HTERT RPE-1 (cell line): Measurements from ENCODE around the gene PNMA8A.

Source experiments
- in situ Hi-C: fragments of 300-500 bp; cut with MboI; formaldehyde crosslinking; loops from 4 replicates; pipeline ENCODE4 v1.14.3; 2020; ENCODE audit warnings: low sequenced_read_pairs

Gene PNMA8A

GRCh38 chr19:46492841-46493235, 21.5 kb upstream of the PNMA8A start:
- in situ Hi-C loops: no loop called here

- in situ Hi-C loops: no loop called here
These were observed 20.8 kb upstream of the PNMA8A start for GRCh38 chr19:46491975-46492682.

GRCh38 chr19:46490774-46491173, 19.4 kb upstream of the PNMA8A start:
- in situ Hi-C loops: no loop called here

- in situ Hi-C loops: no loop called here
These were observed 18.3 kb upstream of the PNMA8A start for GRCh38 chr19:46489445-46490272.

- in situ Hi-C loops: no loop called here
These were observed 17.2 kb upstream of the PNMA8A start for GRCh38 chr19:46488551-46488950.

- in situ Hi-C loops: no loop called here
These were observed 16.6 kb upstream of the PNMA8A start for GRCh38 chr19:46487802-46488445.

- in situ Hi-C loops: no loop called here
These were observed 15.9 kb upstream of the PNMA8A start for GRCh38 chr19:46487178-46487801.

- in situ Hi-C loops: no loop called here
These were observed 15.0 kb upstream of the PNMA8A start for GRCh38 chr19:46486358-46486757.

- in situ Hi-C loops: no loop called here
These were observed 13.3 kb upstream of the PNMA8A start for GRCh38 chr19:46484656-46485055.

- in situ Hi-C loops: no loop called here
These were observed 11.3 kb upstream of the PNMA8A start for GRCh38 chr19:46482631-46483030.

GRCh38 chr19:46481947-46482346, 10.6 kb upstream of the PNMA8A start:
- in situ Hi-C loops: no loop called here

GRCh38 chr19:46481223-46481848, 10.0 kb upstream of the PNMA8A start:
- in situ Hi-C loops: no loop called here

- in situ Hi-C loops: no loop called here
These were observed 9.1 kb upstream of the PNMA8A start for GRCh38 chr19:46480415-46480814.

- in situ Hi-C loops: no loop called here
These were observed 7.1 kb upstream of the PNMA8A start for GRCh38 chr19:46478356-46478986.

- in situ Hi-C loops: no loop called here
These were observed 4.6 kb upstream of the PNMA8A start for GRCh38 chr19:46475986-46476385.

- in situ Hi-C loops: no loop called here
These were observed 2.8 kb upstream of the PNMA8A start for GRCh38 chr19:46474211-46474610.

- in situ Hi-C loops: no loop called here
These were observed 1.2 kb upstream of the PNMA8A start for GRCh38 chr19:46472592-46472991.

- in situ Hi-C loops: no loop called here
These were observed 614 bp upstream of the PNMA8A start for GRCh38 chr19:46471811-46472543.

GRCh38 chr19:46470376-46470775, 987 bp downstream of the PNMA8A start:
- in situ Hi-C loops: no loop called here
